GM18498 (cell line): ENCODE data around the gene SVOPL.

Experiments used
- ATAC-seq: cut with Tn5 transposase; IDR thresholded peaks from one replicate; pipeline ENCODE4 v1.9.1; 2021; ENCODE audit warnings: mild to moderate bottlenecking, moderate library complexity; ENCODE audit not compliant: unreplicated experiment

The SVOPL gene

GRCh38 chr7:138610671-138611170 is 90.4 kb downstream of the SVOPL start:
- no peak for ATAC-seq

GRCh38 chr7:138608275-138608674 is 92.9 kb downstream of the SVOPL start:
- peak; percentile 47 for ATAC-seq

GRCh38 chr7:138607216-138608126 is 93.7 kb downstream of the SVOPL start:
- ATAC-seq = no peak

GRCh38 chr7:138606236-138606635 is 94.9 kb downstream of the SVOPL start:
- no peak for ATAC-seq

GRCh38 chr7:138603549-138604318 is 97.4 kb downstream of the SVOPL start:
- ATAC-seq = no peak

- no peak for ATAC-seq
Measured at GRCh38 chr7:138602451-138602850, 98.7 kb downstream of the SVOPL start.

GRCh38 chr7:138595454-138595853 is 105.7 kb downstream of the SVOPL start:
- no peak for ATAC-seq

GRCh38 chr7:138590154-138590553 is 111.0 kb downstream of the SVOPL start:
- no peak for ATAC-seq

GRCh38 chr7:138588986-138589385 is 112.2 kb downstream of the SVOPL start:
- ATAC-seq = no peak

- no peak for ATAC-seq
Measured at GRCh38 chr7:138587485-138587884, 113.7 kb downstream of the SVOPL start.

- no peak for ATAC-seq
Measured at GRCh38 chr7:138585283-138585993, 115.7 kb downstream of the SVOPL start.

- no peak for ATAC-seq
Measured at GRCh38 chr7:138584696-138585095, 116.5 kb downstream of the SVOPL start.

GRCh38 chr7:138584283-138584682 is 116.9 kb downstream of the SVOPL start:
- ATAC-seq = no peak

GRCh38 chr7:138581065-138581464 is 120.1 kb downstream of the SVOPL start:
- ATAC-seq = no peak

- no peak for ATAC-seq
Measured at GRCh38 chr7:138579671-138580070, 121.5 kb downstream of the SVOPL start.

- no peak for ATAC-seq
Measured at GRCh38 chr7:138579136-138579535, 122.0 kb downstream of the SVOPL start.

GRCh38 chr7:138575897-138576428 is 125.2 kb downstream of the SVOPL start:
- no peak for ATAC-seq

GRCh38 chr7:138573741-138574140 is 127.4 kb downstream of the SVOPL start:
- ATAC-seq = no peak

GRCh38 chr7:138570715-138571114 is 130.4 kb downstream of the SVOPL start:
- no peak for ATAC-seq

GRCh38 chr7:138569418-138569817 is 131.7 kb downstream of the SVOPL start:
- no peak for ATAC-seq

- no peak for ATAC-seq
Measured at GRCh38 chr7:138568655-138569054, 132.5 kb downstream of the SVOPL start.
